Measurements from ENCODE around the gene TSPAN9.

- TF ChIP-seq CTCF (IDR thresholded peaks at IDR 0.05; ENCODE audit: low read depth, low read length, missing input control), result no peak
- no peak for TF ChIP-seq MAX (IDR thresholded peaks at IDR 0.05)
- no peak for TF ChIP-seq SP1 (IDR thresholded peaks at IDR 0.05)
- TF ChIP-seq JUND (IDR thresholded peaks at IDR 0.05), result no peak
- no peak for TF ChIP-seq RAD21 (IDR thresholded peaks at IDR 0.05)
These were observed 234.4 kb downstream of the TSPAN9 start for GRCh38 chr12:3311491-3312103.

Measured in liver (tissue), 3 donors.